AG04450 (cell line): ENCODE data around the gene RGS6. TPM values are rescaled to one million over a fixed set of nuclear protein-coding genes. Genes with fewer than 3 reads are reported as not detected.

Experiments used
- CTCF ChIA-PET: fragments of 300-600, 350-600 bp; formaldehyde crosslinking; extraction: SDS; loops from one replicate; lab custom pipeline; 2022; ENCODE audit warnings: antibody characterized with exemption, inconsistent platforms; lab: Charles Lee
- POLR2A ChIA-PET: fragments of 350-600 bp; formaldehyde crosslinking; extraction: SDS; loops from one replicate; lab custom pipeline; 2021; ENCODE audit warnings: antibody characterized with exemption, inconsistent platforms; lab: Yijun Ruan, JAX
- DNase-seq: peaks from one replicate; pipeline ENCODE4 v3.0.0-alpha.2; 2011; ENCODE audit warnings: low read depth, low spot score
- H3K27ac ChIP-seq: one replicate; pipeline ENCODE4 v1.5.1; 2012; ENCODE audit warnings: low read depth, low read length, control low read depth
- H3K27me3 ChIP-seq: one replicate; pipeline ENCODE4 v1.6.0; 2012; ENCODE audit warnings: low read length; ENCODE audit not compliant: control insufficient read depth, insufficient read depth
- H3K4me3 ChIP-seq: 2 replicates; pipeline ENCODE4 v1.5.1; 2011; ENCODE audit warnings: mild to moderate bottlenecking, low read depth, low read length, control low read depth
- H3K9me3 ChIP-seq: 2 replicates; pipeline ENCODE4 v1.5.1; 2012; ENCODE audit warnings: low read length; ENCODE audit not compliant: control insufficient read depth, insufficient read depth
- polyA plus RNA-seq: library from polyadenylated mRNA; depleted of rRNA; stranded (reverse); fragments of >200 nt; gene quantifications from 2 replicates; pipeline ENCODE4 v1.2.3, GENCODE V29; 2011
- TF ChIP-seq, protein P1 (sequence below): IDR thresholded peaks from 2 replicates; pipeline ENCODE4 v1.5.1; 2011; ENCODE audit warnings: low read depth, low read length, control low read depth, inconsistent platforms

RGS6 gene
- polyA plus RNA-seq, 1 experiment = not detected

DNA sequence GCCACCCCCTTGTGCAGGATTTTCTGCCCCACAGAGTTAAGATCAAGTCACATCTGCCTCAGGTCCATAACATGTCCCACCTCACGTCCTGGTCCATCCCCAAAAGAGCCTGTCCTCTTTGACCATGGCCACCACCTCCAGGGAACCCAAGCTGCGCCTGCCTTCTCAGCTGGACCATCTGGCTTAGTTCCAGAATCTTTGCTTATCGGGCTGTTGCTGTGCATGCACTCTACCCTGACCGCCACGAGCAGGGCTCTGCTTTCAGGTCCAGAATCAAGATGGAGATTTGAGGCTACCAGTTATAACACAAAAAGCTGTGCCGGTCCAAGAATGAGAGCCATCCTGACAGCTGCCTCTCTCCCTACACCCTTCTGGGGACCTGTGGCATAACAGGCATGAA is 635.0 kb downstream of the RGS6 start:
- no peaks in the 10 kb centered on the region; the same call in 1 of the 2 replicates for H3K9me3 ChIP-seq
- ChIA-PET POLR2A (interaction anchor here (0.9 kb wide), 1 partner anchor 41 kb away, joined by 3 read pairs; no protein-coding TSS in a partner anchor), CTCF (no interaction called here)
- H3K4me3 ChIP-seq = no peak overlapping the region
- no peak overlapping the region for H3K27ac ChIP-seq
- no peaks in the 10 kb centered on the region for H3K27me3 ChIP-seq
- TF ChIP-seq, protein P1, sequence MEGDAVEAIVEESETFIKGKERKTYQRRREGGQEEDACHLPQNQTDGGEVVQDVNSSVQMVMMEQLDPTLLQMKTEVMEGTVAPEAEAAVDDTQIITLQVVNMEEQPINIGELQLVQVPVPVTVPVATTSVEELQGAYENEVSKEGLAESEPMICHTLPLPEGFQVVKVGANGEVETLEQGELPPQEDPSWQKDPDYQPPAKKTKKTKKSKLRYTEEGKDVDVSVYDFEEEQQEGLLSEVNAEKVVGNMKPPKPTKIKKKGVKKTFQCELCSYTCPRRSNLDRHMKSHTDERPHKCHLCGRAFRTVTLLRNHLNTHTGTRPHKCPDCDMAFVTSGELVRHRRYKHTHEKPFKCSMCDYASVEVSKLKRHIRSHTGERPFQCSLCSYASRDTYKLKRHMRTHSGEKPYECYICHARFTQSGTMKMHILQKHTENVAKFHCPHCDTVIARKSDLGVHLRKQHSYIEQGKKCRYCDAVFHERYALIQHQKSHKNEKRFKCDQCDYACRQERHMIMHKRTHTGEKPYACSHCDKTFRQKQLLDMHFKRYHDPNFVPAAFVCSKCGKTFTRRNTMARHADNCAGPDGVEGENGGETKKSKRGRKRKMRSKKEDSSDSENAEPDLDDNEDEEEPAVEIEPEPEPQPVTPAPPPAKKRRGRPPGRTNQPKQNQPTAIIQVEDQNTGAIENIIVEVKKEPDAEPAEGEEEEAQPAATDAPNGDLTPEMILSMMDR = no peak
- DNase-seq = no peak

DNA sequence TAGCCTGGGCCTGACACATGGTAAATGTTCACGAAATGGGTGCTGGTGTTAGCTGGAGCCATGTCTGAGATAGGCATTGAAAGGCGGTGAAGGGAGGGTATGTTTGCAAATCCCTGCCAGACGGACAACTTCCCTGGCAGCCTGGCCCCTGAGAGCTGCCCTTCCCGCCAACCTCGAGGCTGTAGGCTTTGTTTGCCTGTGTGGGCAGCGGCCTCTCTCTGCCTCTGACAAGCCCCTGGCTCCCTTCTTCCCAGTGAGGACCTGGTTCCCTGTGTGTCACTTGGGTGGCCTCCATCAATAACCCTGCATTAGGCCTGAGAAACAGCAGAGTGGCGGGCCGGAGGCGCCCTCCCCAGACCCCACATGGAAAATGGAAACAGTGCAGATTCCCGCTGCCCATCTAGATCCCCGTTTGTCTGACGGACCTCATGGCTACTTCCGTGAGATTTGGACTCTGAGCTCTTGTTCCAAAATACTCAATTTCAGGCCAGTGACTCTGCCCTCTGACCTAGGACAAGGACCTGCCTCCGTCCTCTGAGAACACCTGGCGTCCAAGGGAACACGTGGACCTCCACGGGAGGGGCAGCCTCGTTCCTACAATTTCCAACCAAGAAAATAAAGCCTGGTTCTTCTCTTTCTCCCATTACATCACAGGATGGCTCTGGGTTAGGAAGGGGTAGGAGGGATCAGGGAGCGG is 636.2 kb downstream of the RGS6 start:
- H3K27me3 ChIP-seq = no peaks in the 10 kb centered on the region
- H3K27ac ChIP-seq = no peak overlapping the region
- H3K9me3 ChIP-seq = no peaks in the 10 kb centered on the region
- ChIA-PET CTCF (interaction anchor here (1.1 kb wide), 1 partner anchor 9 kb away, joined by 4 read pairs; no protein-coding TSS in a partner anchor), POLR2A (interaction anchor here (0.9 kb wide), 1 partner anchor 40 kb away, joined by 3 read pairs; no protein-coding TSS in a partner anchor)
- H3K4me3 ChIP-seq = no peak overlapping the region
- no peak for DNase-seq
- TF ChIP-seq, protein P1 = no peak

DNA sequence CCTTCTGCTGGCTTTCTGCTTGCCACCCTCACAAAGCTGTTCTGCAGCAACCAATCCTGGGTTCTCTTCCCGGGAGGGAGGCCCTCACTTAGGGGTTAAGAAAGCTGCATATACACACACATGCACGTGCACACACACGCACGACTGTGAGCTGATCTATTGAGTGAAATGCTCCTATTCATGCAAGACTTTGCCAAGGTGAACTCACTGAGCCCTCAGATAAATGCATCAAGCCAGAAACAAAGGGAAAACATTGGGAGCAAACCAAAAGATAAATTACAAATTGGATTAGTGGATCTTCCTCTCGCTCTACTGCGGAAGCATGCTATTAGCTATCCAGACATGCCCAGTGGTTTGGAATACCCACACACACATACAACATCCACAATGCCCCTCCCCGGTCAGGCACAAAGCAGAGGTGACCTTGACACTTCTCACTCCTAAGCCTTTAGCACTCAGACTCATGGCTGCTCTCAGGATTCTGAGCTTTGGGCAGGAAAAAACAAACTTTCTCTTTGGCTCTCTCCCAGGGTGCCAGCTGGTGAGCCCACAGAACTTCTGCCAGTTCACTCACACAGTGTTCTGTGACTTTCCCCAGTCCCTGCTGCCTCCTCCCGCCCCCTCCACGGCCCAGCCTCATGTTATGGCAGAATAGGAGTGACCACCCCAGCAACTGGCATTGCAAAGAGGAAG is 641.6 kb downstream of the RGS6 start:
- Histone ChIP-seq H3K27ac (no peak overlapping the region), H3K9me3 (no peaks in the 10 kb centered on the region), H3K4me3 (no peak overlapping the region), H3K27me3 (no peaks in the 10 kb centered on the region)
- CTCF ChIA-PET = no interaction called here
- POLR2A ChIA-PET = no interaction called here
- no peak for DNase-seq
- TF ChIP-seq, protein P1 = no peak

DNA sequence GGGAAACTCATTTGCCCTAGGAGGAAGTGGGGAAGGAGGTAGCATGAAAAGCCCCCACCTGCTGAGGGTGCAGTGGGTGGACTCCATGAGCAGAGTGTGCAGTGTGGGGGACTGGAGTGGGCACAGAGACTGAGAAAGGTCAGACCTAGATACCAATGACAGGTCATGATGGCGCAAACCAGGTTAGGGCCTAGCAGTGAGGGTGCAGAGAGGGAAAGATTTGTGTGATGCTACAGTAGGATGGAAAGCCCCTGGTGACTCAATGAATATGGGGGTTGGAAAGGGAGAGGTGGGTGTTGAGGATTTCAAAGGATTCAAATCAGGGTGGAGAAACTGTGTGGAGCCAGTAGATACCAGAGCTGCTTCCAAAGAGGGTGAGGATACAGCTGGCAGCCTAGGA is 642.5 kb downstream of the RGS6 start:
- ChIA-PET CTCF (no interaction called here), POLR2A (no interaction called here)
- no peaks in the 10 kb centered on the region for H3K9me3 ChIP-seq
- no peak overlapping the region for H3K27ac ChIP-seq
- TF ChIP-seq, protein P1 = no peak
- H3K4me3 ChIP-seq = no peak overlapping the region
- no peak for DNase-seq
- no peaks in the 10 kb centered on the region for H3K27me3 ChIP-seq

DNA sequence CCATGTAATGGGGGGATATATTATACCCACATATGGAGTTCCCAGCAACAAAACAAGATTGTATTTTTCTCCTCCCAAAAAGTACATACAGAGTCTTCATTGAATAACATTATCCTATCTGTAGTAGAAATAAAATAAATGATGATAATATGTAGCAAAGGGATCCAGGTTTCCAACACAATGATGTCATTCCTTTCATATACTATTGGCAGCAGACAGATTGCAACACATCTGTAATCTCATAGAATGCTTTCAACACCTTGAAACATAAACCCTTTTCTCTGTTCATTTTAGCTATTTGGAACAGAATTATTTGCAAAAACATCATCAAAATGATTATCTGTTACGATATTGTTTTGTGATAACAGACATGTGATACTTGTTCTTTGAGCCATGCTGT is 644.0 kb downstream of the RGS6 start:
- Histone ChIP-seq H3K27ac (no peak overlapping the region), H3K27me3 (no peaks in the 10 kb centered on the region), H3K9me3 (no peaks in the 10 kb centered on the region), H3K4me3 (no peak overlapping the region)
- TF ChIP-seq, protein P1 = no peak
- CTCF ChIA-PET = no interaction called here
- DNase-seq = no peak
- POLR2A ChIA-PET = no interaction called here
